Stimulated activated naive CD4-positive, alpha-beta T cell (primary cell): ENCODE data around the gene NOP9.

ENCODE experiments used
- DNase-seq, 6 experiments: peaks; one replicate each; lab custom pipeline; 2025; lab: John Stamatoyannopoulos, UW

NOP9 gene

GRCh38 chr14:24327303-24327702 is 27.7 kb downstream of the NOP9 start:
- DNase-seq = no peak

DNA sequence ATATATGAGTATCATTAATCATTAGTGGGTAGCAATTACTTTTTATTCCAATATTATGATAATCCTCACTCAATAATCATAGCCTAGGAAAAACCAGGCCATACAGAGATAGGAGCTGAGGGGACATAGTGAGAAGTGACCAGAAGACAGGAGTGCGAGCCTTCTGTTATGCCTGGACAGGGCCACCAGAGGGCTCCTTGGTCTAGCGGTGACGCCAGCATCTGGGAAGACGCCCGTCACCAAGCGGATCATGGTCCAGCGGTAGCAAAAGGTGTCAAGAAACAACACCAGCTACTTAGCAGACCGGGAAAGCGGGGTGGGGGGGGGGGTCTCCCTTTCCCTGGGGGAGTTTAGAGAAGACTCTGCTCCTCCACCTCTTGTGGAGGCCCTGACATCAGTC is 28.3 kb downstream of the NOP9 start:
- DNase-seq = peak in 1 of 6 experiments; percentile 12

- DNase-seq = no peak
Observed at GRCh38 chr14:24329073-24329663, 29.5 kb downstream of the NOP9 start.

GRCh38 chr14:24329736-24330135 is 30.1 kb downstream of the NOP9 start:
- DNase-seq = no peak

DNA sequence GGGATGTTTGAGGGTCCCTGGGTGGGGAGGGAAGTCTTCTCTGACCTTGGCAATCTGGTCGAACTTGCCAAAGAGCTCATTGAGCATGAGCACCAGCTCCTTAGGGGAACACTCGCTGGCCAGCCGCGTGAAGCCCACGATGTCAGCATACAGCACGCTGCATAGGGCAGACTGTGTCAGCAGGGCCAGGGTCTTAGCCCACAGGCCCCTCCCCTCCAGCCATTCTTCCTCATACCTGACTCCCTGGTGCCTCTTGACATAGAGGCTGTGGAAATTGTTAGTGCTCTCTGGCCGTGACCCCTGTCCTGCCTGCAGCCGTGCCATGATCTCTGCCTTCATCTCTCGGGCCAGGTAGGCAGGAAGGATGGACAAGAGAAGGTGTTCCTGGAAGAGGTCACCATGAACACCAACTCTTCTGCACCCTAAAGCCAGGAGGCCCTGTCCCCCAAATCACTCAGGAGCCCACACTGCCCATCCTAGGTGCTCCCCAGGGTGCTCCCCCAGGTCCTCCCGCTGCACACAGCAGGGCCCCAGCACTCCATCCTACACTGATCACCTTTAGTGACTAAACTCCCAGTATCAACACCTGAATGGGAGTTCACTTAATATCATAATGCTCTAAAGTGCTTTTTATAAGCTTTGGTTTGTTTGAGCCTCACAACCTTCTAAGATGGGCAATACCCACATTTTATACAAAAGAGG is 31.5 kb downstream of the NOP9 start:
- no peak for DNase-seq

DNA sequence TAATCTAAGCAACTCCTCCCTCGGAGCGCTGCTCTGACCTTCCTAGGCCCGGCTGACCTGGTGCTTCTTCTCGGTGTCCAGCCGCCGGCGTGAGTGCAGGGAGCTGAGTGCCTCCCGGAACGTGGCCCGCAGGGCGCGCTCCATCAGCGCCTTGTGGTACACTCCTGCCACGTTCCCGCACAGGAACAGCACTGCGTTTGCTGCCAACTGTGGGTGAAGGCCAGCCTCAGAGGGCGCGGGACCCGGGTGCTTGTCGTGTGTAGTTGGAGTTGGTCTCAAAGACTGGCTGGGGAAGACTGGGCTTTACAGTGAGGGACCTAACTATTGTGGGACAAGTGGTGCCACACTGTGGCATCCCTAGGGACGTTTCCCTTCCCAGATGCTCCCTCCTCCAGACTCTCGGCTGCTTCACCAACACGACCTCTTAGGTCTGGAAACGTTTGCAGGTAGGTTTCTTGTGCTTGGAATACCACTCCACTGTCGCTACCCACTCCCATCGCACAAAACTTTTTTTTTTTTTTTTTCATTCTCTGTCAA is 32.1 kb downstream of the NOP9 start:
- no peak for DNase-seq

GRCh38 chr14:24332268-24332993 is 32.8 kb downstream of the NOP9 start:
- DNase-seq = peak; percentile 69 to 91 (median 80)

DNA sequence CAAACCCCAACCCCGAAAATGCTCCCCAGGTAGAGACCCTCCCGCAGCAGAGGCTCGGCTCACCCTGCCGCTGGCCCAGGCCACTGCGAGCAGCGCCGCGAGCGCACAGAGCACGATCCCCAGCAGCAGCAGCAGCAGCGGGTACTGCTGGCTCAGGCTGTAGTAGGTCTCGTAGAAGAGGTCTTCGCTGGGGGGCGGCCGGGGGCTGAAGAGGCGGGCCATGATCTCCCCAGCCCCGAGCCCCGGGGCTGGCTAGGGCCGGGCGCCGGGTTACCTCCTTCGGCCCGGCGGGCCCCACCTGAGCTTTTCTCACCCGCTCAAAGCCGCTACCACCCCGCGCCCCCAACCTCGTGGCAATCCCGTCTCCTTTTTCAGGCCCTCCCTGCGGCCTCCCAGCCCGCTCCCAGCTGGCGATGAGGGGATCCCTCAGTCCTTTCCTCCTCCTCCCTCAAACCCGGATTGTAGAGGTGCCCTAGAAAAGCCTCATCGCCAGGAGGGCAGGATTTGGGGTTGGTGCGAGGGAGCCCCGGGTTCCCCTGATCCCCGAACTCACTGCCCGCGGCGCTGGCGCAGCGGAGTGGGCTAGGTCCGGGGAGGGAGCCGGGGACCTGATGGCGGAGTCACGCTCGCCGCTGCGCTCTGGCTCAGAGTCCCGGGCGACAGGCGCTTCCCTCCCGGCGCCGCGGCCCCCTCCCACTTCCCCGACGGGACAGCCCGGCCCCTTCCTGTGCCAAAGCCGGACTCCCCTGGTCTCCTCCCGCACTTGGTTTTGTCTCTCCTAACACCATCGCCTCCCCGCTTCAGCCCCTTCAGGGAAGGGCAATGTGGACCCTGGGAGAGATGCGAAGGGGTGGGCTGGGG is 35.0 kb downstream of the NOP9 start, which contains the start of gene ADCY4:
Gene ADCY4, minus strand, starts transcription at position 641 of the 861 bp plus-strand sequence. Its CDS starts 419 bp downstream, at position 222.
- peak in 2 of 6 experiments; percentile 19 to 35 for DNase-seq

GRCh38 chr14:24335461-24336171 is 36.0 kb downstream of the NOP9 start:
- no peak for DNase-seq

- DNase-seq = no peak
Observed at GRCh38 chr14:24337144-24337823, 37.6 kb downstream of the NOP9 start.

- DNase-seq = no peak
Observed at GRCh38 chr14:24337824-24338175, 38.1 kb downstream of the NOP9 start.

DNA sequence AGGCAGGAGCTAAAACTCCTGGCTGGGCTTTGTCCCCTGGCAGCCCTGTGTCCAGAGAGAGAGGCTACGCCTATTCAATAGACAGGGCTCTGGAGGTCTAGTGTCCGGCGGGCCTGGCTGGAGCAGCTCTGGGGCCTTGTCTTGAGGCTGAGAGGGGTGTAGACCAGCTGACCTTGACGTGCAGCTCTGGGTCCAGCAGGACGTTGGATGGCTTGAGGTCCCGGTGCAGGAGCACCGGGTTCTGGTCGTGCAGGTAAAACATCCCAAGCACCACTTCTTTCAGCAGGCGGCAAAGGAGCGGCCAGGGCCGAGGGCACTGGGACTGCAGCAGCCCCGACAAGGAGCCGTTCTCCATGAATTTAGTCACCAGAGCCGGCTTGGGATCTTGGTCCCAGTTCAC is 39.2 kb downstream of the NOP9 start:
- no peak for DNase-seq

- DNase-seq = peak; percentile 34 to 72 (median 60)
Observed at GRCh38 chr14:24339284-24340151, 39.9 kb downstream of the NOP9 start, which contains the start of gene RIPK3. TSS of gene RIPK3 (minus strand) at chr14:24339991. CDS start at chr14:24339826, 165 bp downstream.

DNA sequence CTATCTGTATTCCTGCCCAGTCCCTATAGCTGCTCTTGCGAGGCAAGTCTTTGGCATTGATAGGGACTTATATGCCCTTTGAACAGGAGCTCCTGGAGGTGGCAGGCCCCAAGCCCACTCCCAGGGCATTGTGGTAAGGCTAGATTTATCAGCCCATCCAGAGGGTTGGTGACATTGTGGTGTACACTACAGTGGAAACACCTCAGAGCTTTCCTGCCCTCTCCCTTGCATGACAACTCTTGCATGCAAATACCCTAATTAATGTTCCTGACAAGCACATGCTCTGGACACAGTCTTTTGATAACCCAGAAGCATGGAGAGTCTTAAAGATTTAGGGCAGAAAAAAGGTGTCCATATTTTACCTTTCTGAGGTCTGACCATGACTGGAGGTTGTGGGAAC is 41.0 kb downstream of the NOP9 start:
- DNase-seq = no peak

DNA sequence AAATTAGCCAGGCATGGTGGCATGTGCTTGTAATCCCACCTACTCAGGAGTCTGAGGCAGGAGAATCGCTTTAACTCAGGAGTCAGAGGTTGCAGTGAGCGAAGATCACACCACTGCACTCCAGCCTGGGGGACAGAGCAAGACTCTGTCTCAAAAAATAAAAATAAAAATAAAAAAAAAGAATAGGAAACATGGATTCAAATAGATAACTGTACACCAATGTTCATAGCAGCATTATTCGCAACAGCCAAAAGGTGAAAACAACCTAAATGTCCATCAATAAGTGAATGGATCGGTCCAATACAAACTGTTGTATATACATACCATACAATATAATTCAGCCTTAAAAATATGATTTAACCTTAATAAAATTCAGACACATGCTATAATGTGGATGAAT is 43.2 kb downstream of the NOP9 start:
- DNase-seq = no peak

DNA sequence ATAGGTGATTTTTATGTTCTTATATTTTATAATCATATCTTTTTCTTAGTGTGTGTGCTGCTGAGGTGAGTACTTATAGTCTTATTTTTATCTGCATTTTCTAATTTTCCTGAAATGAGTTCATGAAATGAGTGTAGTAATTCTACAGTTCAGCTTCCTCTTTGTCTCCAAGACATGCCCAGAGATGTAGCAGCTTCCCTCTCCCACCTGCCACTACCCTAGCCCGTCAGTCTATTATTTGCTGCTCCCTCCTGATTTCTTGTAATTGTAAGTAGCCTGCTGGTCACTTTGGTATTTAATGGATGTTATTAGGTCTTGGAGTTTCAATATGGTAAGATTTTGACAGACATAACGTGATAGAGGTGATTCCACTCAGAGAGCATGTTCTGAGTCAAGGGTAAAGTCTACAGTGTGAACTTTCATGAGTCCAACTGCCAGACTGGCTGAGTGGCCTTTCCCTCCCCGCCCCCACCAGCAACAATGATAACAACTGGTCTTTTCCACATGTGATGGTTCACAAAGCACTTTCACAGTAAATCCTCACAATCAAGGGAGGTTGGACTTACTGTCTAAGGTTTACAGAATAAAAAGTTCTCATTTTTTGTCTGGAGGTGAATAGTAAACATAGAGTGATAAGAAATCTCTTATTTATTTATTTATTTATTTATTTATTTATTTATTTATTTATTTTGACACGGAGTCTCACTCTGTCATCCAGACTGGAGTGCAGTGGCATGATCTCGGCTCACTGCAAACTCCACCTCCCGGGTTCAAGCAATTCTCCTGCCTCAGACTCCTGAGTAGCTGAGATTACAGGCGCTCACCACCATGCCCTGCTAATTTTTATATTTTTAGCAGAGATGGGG is 44.4 kb downstream of the NOP9 start:
- DNase-seq = no peak

DNA sequence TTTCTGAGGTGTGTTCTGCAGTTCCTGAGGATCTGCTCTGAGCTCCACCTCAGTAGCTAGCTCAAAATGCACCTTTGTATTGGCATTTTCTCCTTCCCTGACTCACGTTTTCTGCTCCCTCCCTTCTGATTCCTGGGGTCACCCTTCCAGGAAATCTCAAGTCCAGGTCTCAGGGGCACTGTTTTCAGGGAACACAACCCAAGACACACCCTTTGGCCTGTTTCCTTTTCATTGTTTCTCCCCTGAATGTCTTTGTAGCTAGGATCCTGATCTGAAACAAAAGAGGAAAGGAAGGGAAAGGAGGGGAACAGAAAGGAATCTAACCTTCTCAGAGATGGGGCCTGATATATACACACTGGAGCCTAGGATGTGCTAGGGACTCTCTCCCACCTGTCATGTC is 47.5 kb downstream of the NOP9 start:
- DNase-seq = no peak

DNA sequence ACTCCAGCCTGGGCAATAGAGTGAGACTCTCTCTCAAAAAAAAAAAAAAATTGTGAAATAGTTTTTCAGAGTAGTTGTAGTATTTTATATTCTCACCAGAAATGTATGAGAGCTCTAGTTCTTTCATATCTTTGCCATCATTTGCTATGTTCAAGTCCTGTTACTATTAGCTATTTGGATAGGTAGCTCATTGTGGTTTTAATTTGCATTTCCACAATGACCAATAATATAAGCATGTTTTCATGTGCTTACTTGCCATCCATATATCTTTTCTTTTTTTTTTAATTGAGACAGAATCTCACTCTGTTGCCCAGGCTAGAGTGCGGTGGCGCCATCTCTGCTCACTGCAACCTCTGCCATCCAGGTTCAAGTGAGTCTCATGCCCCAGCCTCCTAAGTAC is 48.5 kb downstream of the NOP9 start:
- DNase-seq = no peak

GRCh38 chr14:24349742-24350141 is 50.1 kb downstream of the NOP9 start:
- no peak for DNase-seq
